Glutamatergic neuron (in vitro differentiated cells): ENCODE measurements around the gene SPP2. TPM values are rescaled to one million over a fixed set of nuclear protein-coding genes. Genes with fewer than 3 reads are reported as not detected.

ENCODE experiments used
- DNase-seq: peaks from one replicate; pipeline ENCODE4 v3.0.0; 2022
- H3K27ac Mint-ChIP-seq: one replicate; pipeline ENCODE4 v1.8.0; 2020; ENCODE audit warnings: mild to moderate bottlenecking, mixed read lengths, inconsistent platforms; ENCODE audit not compliant: unreplicated experiment
- H3K27me3 Mint-ChIP-seq: one replicate; pipeline ENCODE4 v1.8.0; 2020; ENCODE audit warnings: mild to moderate bottlenecking, moderate library complexity, mixed read lengths, inconsistent platforms; ENCODE audit not compliant: unreplicated experiment
- H3K36me3 Mint-ChIP-seq: one replicate; pipeline ENCODE4 v1.8.0; 2020; ENCODE audit warnings: mild to moderate bottlenecking, mixed read lengths, inconsistent platforms; ENCODE audit not compliant: unreplicated experiment
- H3K4me1 Mint-ChIP-seq: one replicate; pipeline ENCODE4 v1.8.0; 2020; ENCODE audit warnings: mild to moderate bottlenecking, low read depth, mixed read lengths, inconsistent platforms; ENCODE audit not compliant: unreplicated experiment
- H3K4me3 Mint-ChIP-seq: one replicate; pipeline ENCODE4 v1.8.0; 2020; ENCODE audit warnings: mild to moderate bottlenecking, mixed read lengths, inconsistent platforms; ENCODE audit not compliant: unreplicated experiment
- H3K9me3 Mint-ChIP-seq: one replicate; pipeline ENCODE4 v1.8.0; 2020; ENCODE audit warnings: mild to moderate bottlenecking, moderate library complexity, mixed read lengths, inconsistent platforms; ENCODE audit not compliant: unreplicated experiment
- long read RNA-seq: library from polyadenylated mRNA; unstranded; transcript quantifications from one replicate; pipeline ENCODE4 v2.0.0, GENCODE V29; 2020; ENCODE audit not compliant: unreplicated experiment
- total RNA-seq: library from RNA; stranded (reverse); fragmentation: NEBNext Ultra II Directional; extraction: Animal tissue kit (Norgen Biotek cat#: 25700); gene quantifications from one replicate; pipeline ENCODE4 v1.2.1, GENCODE V29; 2021; ENCODE audit not compliant: unreplicated experiment
- TF ChIP-seq, protein P1 (sequence below): fragments of 200-600 bp; sonication (generic); IDR thresholded peaks from one replicate; pipeline ENCODE4 v1.5.0; 2021; ENCODE audit not compliant: partially characterized antibody, unreplicated experiment

The SPP2 gene, protein sequence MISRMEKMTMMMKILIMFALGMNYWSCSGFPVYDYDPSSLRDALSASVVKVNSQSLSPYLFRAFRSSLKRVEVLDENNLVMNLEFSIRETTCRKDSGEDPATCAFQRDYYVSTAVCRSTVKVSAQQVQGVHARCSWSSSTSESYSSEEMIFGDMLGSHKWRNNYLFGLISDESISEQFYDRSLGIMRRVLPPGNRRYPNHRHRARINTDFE
- not detected for total RNA-seq
- long read RNA-seq: 0 reads

DNA sequence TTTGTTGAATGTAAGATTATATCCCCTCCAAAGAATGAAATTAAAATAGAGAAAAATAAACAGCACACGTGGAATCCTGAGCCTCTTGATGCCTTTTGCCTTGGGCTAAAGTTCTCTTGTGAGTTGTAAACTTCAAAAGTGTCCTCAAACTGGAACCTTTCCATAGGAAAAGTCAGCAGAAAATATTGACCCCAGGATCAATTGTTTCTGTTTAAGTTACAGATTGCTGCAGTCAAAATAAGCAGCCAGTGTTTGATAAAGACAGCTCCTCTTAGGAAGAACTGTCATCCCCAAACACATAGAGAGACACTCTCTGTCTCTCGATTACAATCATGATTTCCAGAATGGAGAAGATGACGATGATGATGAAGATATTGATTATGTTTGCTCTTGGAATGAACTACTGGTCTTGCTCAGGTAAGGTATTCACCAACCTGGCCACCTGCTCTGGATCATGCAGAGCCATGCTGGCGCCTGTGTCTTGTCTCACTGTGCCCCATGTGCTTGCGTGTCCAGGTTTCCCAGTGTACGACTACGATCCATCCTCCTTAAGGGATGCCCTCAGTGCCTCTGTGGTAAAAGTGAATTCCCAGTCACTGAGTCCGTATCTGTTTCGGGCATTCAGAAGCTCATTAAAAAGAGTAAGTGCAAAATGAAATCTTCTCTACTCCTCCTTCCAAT, at the start of gene SPP2:
SPP2 (plus strand) TSS at position 248 of the 681 bp plus-strand sequence; CDS start at position 333, 85 bp downstream.
- H3K4me1 Mint-ChIP-seq: peaks cover 2% of the 10 kb centered on the region
- no peak within 1 kb of the TSS for H3K27ac Mint-ChIP-seq
- DNase-seq: no peak
- TF ChIP-seq, protein P1, sequence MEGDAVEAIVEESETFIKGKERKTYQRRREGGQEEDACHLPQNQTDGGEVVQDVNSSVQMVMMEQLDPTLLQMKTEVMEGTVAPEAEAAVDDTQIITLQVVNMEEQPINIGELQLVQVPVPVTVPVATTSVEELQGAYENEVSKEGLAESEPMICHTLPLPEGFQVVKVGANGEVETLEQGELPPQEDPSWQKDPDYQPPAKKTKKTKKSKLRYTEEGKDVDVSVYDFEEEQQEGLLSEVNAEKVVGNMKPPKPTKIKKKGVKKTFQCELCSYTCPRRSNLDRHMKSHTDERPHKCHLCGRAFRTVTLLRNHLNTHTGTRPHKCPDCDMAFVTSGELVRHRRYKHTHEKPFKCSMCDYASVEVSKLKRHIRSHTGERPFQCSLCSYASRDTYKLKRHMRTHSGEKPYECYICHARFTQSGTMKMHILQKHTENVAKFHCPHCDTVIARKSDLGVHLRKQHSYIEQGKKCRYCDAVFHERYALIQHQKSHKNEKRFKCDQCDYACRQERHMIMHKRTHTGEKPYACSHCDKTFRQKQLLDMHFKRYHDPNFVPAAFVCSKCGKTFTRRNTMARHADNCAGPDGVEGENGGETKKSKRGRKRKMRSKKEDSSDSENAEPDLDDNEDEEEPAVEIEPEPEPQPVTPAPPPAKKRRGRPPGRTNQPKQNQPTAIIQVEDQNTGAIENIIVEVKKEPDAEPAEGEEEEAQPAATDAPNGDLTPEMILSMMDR: no peak
- peaks cover 4% of the 10 kb centered on the region for H3K36me3 Mint-ChIP-seq
- H3K4me3 Mint-ChIP-seq: no peak within 1 kb of the TSS
- peaks cover 2% of the 10 kb centered on the region for H3K27me3 Mint-ChIP-seq
- peaks cover 3% of the 10 kb centered on the region for H3K9me3 Mint-ChIP-seq

DNA sequence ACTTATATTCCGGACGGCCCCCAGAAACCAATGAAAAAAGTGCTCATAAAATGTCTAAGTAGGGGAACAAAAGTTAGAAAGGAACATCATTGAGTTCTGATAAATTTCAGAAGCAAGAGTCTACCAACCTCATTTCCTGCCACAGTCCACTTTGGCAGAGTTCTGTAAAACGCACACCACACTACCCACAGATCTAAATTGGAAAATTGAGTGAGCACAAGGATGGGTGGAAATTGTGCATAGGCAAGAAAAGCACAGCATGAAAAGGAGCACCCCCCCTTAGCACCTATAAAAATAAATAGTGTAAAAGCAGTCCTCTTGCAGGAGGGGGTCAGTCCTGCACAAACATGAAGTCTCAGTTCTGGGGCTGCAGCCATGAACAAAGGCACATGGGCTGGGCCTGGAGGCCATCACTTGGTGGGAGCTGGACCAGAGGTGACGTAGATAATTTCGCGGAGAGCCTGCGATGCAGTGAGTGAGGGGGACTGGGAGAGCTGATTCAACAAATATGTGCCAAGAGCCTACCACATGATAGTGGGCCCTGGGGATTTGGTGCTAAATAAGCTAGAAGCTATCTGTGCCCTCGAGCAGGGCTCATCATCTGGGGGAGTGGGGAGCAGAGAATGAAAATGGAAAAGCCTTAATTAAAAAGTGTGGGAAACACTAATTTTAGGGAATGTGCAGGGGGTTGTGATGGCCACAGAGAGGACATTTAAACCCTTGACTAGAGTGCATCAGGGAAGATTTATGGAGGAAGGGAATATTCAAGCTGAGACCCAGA, 48.9 kb upstream of the SPP2 start:
- Mint-ChIP-seq H3K4me3 (no peak overlapping the region), H3K4me1 (peaks cover 4% of the 10 kb centered on the region), H3K27me3 (peaks cover 3% of the 10 kb centered on the region), H3K27ac (no peak overlapping the region), H3K36me3 (no peaks in the 10 kb centered on the region), H3K9me3 (no peaks in the 10 kb centered on the region)
- TF ChIP-seq, protein P1: no peak
- no peak for DNase-seq

DNA sequence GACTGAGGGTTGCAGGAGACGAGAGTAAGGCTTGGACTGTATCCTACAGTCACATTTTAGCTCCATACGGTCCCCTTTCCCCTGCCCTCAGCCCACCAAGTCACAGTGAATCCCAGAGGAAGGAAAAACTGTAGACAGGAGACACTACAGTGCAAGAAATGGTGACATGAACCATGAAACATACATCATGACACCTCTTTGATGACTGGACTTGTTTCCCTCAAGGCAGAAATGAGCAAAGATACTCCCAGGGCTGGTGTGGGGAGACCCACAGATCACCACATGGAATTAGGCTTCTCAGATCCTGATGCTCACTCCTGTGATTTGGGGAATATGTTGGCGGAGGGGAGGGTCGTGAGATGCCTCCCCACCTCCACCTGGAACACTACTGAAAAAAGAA, 48.2 kb upstream of the SPP2 start:
- no peaks in the 10 kb centered on the region for H3K36me3 Mint-ChIP-seq
- no peak for DNase-seq

DNA sequence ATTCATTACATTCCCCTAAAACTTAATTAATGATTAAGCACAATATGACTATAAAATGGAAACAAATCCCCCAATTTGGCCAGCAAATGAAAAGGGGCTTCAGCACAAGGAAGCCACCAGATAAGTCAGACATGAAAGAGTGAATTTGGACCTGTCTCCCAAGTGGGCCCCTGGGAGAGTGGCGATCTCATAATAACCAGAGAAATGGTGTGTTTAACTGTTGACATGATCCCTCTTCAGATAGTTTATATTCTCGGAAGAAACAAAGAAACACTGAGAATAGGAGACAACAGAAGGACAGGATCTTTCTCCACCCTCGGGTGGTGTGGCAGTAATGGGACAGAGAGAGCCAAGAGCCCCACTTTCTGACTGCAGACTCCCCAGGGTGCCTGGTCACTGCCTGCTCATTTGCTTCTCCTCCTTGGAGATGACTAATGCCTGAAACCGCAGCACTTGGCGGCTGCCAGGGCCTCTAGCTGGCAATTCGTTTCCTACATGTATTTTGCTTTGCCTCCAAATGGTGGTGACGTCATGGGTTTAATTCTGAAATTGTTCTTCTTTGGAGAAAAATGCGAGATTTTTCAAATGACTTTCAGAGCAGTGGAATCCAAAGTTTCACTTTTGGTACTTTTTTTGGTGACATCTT, 46.4 kb upstream of the SPP2 start:
- Mint-ChIP-seq H3K27me3 (peaks cover 2% of the 10 kb centered on the region), H3K9me3 (no peaks in the 10 kb centered on the region), H3K27ac (no peak overlapping the region), H3K4me3 (no peak overlapping the region), H3K36me3 (no peaks in the 10 kb centered on the region), H3K4me1 (peaks cover 4% of the 10 kb centered on the region)
- TF ChIP-seq, protein P1: no peak
- no peak for DNase-seq

More for the DNA sequence above, 48.2 kb upstream of the SPP2 start:
- peaks cover 4% of the 10 kb centered on the region for H3K4me1 Mint-ChIP-seq
- no peaks in the 10 kb centered on the region for H3K9me3 Mint-ChIP-seq
- TF ChIP-seq, protein P1: no peak
- H3K27me3 Mint-ChIP-seq: peaks cover 2% of the 10 kb centered on the region
- H3K27ac Mint-ChIP-seq: no peak overlapping the region
- no peak overlapping the region for H3K4me3 Mint-ChIP-seq
